HG02678 (cell line): ENCODE measurements around the gene PIK3C3.
"Not testable (repeated sequence)": the region's sequence is repeated elsewhere in the genome, so short reads cannot be mapped to it uniquely, and the experiment has no call there.

Source experiments
- ATAC-seq: cut with Tn5 transposase; IDR thresholded peaks from one replicate; pipeline ENCODE4 v1.9.1; 2021; ENCODE audit warnings: mild to moderate bottlenecking, moderate library complexity; ENCODE audit not compliant: unreplicated experiment

Gene PIK3C3

GRCh38 chr18:42068030-42068429, 113.0 kb downstream of the PIK3C3 start:
- no peak for ATAC-seq

- ATAC-seq = no peak
Observed at GRCh38 chr18:42069036-42069435, 114.0 kb downstream of the PIK3C3 start.

- ATAC-seq = no peak
Observed at GRCh38 chr18:42072407-42072806, 117.4 kb downstream of the PIK3C3 start.

- ATAC-seq = no peak
Observed at GRCh38 chr18:42074704-42075103, 119.7 kb downstream of the PIK3C3 start.

- ATAC-seq = no peak
Observed at GRCh38 chr18:42078711-42079110, 123.7 kb downstream of the PIK3C3 start.

- ATAC-seq = no peak
Observed at GRCh38 chr18:42080340-42080739, 125.3 kb downstream of the PIK3C3 start.

GRCh38 chr18:42082415-42083234, 127.6 kb downstream of the PIK3C3 start:
- ATAC-seq = no peak

DNA sequence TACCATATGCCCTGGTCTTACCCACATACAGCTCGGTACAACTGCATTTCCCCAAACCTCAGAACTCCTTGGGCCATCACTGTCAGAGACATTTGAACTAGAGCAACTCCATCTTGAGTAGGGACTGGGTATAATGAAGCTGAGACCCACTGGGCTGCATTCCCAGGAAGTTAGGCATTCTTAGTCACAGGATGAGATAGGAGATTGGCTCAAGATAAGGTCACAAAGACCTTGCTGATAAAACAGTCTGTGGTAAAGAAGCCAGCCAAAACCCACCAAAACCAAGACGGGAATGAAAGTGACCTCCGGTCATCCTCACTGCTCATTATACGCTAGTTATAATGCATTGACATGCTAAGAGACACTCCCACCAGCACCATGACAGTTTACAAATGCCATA, 131.3 kb downstream of the PIK3C3 start:
- ATAC-seq = no peak

DNA sequence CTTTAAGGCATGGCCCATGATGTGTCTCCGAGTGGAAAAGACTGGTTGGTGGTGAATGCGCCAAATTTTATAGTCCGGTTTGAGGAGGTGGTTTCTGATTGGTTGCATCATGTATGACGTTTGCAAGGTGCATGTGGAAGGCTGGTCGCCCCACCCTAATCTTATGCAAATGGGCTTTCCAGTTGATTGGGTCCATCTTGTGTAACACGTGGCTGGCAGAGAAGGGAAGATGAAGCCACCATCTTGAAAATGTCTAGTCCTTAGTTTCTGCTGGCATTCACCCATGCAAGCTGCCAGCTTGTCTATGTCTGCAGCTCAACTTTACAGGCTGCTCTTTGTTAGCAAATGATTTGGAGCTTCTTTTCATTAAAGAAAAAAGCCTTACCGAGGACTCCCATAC, 132.2 kb downstream of the PIK3C3 start:
- no peak for ATAC-seq

DNA sequence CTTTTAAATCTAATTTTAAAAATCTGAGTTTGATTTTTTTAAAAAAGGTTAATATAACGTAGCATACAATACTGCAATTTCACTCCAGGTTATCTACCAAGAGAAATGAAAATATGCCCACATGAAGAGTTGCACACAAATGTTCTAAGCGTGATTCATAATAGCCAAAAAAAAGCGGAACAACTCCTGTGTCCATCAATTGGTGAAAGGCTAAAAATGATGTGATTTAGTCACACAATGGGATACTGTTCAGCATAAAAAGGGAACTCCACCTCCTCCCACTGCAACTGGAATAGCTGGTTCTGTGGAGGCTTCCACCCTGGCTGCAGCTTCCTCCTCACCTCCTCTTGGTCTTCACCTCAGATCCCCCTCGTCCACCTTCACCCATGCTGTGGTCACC, 132.8 kb downstream of the PIK3C3 start:
- no peak for ATAC-seq

GRCh38 chr18:42092848-42093247, 137.8 kb downstream of the PIK3C3 start:
- ATAC-seq = no peak

DNA sequence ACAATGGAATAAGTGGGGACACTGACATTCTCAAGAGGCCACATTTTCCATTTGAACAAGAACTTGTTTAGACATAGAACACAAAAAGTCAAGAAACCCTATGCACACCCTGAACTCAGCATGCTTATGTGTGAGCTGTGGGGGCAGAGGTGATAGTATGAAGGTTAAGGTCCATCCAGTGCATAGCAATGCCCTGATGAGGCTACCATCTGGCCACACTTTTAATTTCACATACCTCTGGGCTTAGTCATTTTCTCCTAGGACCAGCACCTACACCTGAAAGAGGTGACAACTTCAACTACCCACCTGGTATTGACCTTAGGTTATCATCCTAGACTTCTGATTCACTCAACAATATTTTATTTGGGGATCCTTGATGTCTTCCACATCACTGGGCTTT, 139.8 kb downstream of the PIK3C3 start:
- ATAC-seq = no peak

DNA sequence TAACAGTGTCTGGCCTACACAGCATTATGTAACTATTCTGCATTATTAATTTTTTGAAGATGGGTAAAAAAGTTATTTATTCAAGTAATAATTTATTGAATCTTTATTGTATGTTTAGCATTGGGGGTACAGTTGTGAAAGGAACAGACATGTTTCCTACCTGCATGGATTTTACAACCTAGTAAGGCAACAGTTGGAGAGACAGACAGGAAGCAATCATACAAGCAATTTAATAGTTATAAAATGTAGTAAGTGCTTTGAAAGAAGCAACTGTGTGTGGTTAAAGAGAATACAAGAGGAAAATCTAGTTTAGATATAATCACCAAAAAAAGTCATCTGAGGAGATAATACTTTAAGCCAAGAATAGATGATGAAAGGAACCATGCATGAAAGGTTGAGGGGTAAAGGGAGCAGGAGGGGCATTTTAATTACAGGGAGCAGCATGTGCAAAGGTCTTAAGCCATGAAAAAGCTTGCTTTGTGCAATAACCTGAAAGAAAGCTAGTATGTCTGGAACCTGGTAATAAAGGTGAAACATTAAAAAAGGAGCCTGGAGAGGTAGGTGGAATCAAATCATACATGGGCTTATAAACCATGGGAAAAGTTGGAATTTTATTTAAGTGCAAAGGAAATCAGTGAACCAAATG, 140.8 kb downstream of the PIK3C3 start:
- no peak for ATAC-seq

DNA sequence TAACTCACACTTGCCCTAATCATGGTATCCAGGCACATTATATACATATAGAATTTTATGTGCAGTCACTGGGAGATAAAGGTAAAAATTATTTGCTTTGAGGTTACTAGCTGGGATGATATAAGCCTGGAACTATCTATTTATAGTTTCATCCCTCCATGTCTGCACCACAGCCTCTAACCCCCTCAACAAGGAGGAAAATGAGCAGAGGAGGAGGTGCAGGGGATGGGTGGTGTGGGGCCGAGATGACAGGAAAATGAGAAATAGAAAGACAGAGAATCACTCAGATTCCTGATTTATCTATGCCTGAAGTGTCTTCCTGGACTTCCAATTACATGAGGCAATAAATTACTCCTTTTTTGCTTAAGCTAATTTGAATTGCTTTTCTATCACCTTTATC, 145.2 kb downstream of the PIK3C3 start:
- ATAC-seq = no peak

DNA sequence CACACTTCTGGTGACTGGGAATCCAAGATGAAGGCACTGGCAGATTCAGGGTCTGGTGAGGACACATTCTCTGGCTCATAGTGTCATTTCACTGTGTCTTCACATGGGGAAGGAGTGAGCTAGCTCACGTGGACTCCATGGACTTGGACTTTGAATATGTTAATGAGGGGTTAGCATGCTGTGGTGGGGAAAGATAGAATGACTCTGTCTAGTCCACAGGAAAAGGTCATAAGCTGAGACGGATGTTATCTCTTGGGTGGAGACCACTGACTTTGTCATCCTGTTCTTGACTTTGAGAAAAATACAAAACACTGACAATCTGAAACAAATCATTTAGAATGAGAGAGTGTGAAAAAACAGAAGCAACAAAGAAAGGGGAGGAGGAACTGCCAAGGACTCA, 145.9 kb downstream of the PIK3C3 start:
- no peak for ATAC-seq

DNA sequence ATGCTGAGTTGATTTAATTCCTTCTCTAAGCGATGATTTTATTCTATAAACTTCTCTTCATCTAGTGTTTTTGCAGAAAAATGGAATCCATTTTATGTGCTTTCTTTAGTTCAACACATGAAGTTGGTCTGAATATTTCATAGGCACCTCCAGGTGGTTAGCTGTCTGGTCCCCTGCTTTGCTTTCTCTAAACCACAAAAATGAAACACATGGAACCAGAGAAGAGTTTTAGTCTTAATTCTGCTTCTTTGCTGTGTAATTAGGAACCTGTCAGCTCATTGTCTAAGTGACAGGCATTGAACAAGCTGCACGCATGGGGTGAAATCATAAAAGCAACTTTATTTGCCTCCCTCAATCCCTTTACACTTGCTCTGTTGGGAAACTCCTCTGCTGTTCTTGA, 150.4 kb downstream of the PIK3C3 start:
- ATAC-seq = no peak

GRCh38 chr18:42106784-42107183, 151.8 kb downstream of the PIK3C3 start:
- ATAC-seq = no peak

DNA sequence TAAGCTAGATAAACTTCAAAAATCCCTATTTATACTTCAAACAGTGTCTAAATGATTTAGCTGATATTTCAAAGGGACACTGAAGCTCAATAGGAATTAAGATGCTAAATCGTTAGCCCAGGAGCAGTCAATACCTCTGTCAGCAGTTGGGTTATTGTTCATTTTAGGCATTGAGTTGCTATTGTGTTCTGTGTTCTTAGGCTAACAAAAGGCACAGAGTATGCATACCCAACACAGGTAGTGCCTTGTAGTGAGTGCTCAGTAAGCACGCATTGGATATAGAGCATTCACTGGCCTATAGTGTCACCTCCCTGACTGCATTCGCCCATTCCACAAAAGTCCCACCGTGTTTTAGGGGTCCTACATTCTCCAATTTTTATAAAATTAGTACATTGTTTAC, 152.3 kb downstream of the PIK3C3 start:
- no peak for ATAC-seq

GRCh38 chr18:42107691-42108450, 152.8 kb downstream of the PIK3C3 start:
- ATAC-seq = no peak

DNA sequence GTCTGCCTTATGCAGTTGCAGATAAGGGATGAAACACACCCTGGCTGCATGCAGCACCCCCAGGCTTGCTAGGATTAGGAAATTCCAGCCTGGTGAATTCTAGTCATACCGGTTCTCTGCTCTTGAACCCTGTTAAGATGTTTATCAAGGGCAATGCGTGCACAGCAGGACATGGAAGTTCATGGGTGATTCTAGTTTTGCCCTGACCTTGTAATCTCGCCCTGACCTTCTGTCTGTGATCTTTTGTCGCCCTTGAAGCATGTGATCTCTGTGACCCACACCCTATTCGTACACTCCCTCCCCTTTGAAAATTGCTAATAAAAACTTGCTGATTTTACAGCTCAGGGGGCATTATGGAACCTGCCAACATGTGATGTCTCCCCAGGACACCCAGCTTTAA, 157.1 kb downstream of the PIK3C3 start:
- not testable (repeated sequence) for ATAC-seq

DNA sequence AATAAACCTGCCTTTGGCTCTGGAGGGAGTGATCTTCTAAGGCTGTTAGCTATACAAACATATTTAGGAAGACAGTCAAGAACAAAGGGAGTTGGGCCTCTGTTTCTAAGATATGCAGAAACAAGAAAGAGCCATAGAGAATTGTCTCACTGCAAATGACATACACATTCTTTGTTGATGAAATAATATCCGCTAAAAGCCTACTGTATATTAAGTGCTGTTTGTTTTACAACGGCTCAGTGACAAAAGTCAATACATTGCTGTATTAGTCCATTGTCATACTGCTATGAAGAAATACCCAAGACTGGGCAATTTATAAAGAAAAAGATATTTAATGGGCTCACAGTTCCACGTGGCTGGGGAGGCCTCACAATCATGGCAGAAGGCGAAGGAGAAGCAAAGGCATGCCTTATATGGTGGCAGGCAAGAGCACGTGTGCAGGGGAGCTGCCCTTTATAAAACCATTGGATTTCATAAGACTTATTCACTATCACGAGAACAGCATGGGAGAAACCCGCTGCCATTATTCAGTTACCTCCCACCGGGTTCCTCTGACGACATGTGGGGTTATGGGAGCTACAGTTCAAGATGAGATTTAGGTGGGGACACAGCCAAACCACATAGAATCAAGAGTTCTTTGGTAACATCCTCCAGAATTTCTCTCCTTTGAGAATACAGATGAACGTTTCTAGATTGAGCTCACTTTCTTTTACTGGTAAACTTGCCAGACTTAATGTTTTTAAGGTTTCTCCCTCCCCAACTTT, 157.8 kb downstream of the PIK3C3 start:
- no peak for ATAC-seq
